NCI-H2029 (cell line): ENCODE results near the gene GPRASP1.
"Not testable (repeated sequence)": the region's sequence is repeated elsewhere in the genome, so short reads cannot be mapped to it uniquely, and the experiment has no call there.

Experiments
- DNase-seq: peaks from one replicate; lab custom pipeline; 2025; lab: John Stamatoyannopoulos, UW

The GPRASP1 gene

GRCh38 chrX:102651242-102652011, at the start of gene GPRASP1:
TSS of gene GPRASP1 (plus strand) at chrX:102651483. CDS start at chrX:102653914, 2,431 bp downstream.
- no peak for DNase-seq

- DNase-seq = no peak
Measured at GRCh38 chrX:102604327-102604726, 47.0 kb upstream of the GPRASP1 start.

- no peak for DNase-seq
Measured at GRCh38 chrX:102606115-102606514, 45.2 kb upstream of the GPRASP1 start.

- no peak for DNase-seq
Measured at GRCh38 chrX:102610905-102611304, 40.4 kb upstream of the GPRASP1 start.

- no peak for DNase-seq
Measured at GRCh38 chrX:102624105-102624504, 27.2 kb upstream of the GPRASP1 start.

GRCh38 chrX:102627640-102628039, 23.6 kb upstream of the GPRASP1 start:
- no peak for DNase-seq

GRCh38 chrX:102637561-102637960, 13.7 kb upstream of the GPRASP1 start:
- DNase-seq = no peak

GRCh38 chrX:102650903-102651241, 411 bp upstream of the GPRASP1 start:
- no peak for DNase-seq

- DNase-seq = peak; percentile 31
Measured at GRCh38 chrX:102652031-102652688, 877 bp downstream of the GPRASP1 start.

- DNase-seq = no peak
Measured at GRCh38 chrX:102654696-102655095, 3.4 kb downstream of the GPRASP1 start.

GRCh38 chrX:102658556-102658955, 7.3 kb downstream of the GPRASP1 start:
- DNase-seq = no peak

GRCh38 chrX:102659790-102660757, 8.8 kb downstream of the GPRASP1 start:
- peak; percentile 29 for DNase-seq

GRCh38 chrX:102663820-102664219, 12.5 kb downstream of the GPRASP1 start:
- DNase-seq = not testable (repeated sequence)

GRCh38 chrX:102667034-102667433, 15.8 kb downstream of the GPRASP1 start:
- DNase-seq = not testable (repeated sequence)

GRCh38 chrX:102669526-102669925, 18.2 kb downstream of the GPRASP1 start:
- DNase-seq = no peak

- DNase-seq = no peak
Measured at GRCh38 chrX:102672856-102673255, 21.6 kb downstream of the GPRASP1 start.

GRCh38 chrX:102677479-102677878, 26.2 kb downstream of the GPRASP1 start:
- not testable (repeated sequence) for DNase-seq

GRCh38 chrX:102684772-102685520, 33.7 kb downstream of the GPRASP1 start:
- DNase-seq = no peak

- no peak for DNase-seq
Measured at GRCh38 chrX:102694749-102695148, 43.5 kb downstream of the GPRASP1 start.

GRCh38 chrX:102696306-102696705, 45.0 kb downstream of the GPRASP1 start:
- no peak for DNase-seq

- no peak for DNase-seq
Measured at GRCh38 chrX:102697494-102697893, 46.2 kb downstream of the GPRASP1 start.
